ENCODE results near the gene MSX1. TPM values are rescaled to one million over a fixed set of nuclear protein-coding genes. Genes with fewer than 3 reads are reported as not detected.

The MSX1 gene
- polyA plus RNA-seq, 1 donor from 2014 or later = 2.8 TPM

DNA sequence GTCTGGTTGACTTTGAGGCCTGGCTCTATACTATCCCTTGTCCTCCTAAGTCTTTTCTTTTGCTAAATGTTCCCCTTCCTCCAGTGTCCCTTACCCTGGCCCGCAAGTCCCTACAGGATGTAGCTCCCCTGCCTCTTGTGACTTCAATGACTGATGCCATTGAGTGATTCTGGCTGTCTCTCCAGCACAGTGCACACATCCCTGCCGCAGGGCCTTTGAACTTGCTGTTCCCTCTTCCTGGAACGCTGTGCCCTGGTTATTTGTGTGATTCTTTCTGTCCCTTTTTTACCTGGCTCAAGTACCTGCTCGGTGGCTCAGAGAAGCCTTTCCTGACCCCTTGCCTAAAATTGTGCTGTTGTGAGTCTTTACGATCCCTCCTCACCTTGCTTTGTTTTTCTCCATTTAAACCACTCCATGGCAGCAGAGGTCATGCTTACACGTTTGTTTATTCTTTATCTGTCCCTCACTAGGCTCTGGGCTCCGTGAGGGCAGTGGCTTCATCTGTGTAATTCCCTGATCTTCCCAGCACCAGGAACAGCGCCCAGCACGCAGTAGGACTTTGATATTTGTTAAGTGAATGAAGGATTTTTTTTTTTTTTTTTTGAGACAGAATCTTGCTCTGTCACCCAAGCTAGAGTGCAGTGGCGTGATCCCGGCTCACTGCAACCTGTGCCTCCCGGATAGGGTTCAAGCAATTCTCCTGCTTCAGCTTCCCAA lies 17.6 kb downstream of the MSX1 start:
- no peaks in the 10 kb centered on the region for H3F3A ChIP-seq (ENCODE audit: insufficient read depth, low read length, poor library complexity, severe bottlenecking)
- H3K9ac ChIP-seq (ENCODE audit: low read length) = no peak overlapping the region
- no peak overlapping the region for H3K4me3 ChIP-seq (ENCODE audit: low read length)
- TF ChIP-seq SMC3 (conservative IDR thresholded peaks at IDR 0.05; ENCODE audit: poor library complexity) (no peak), RAD21 (conservative IDR thresholded peaks at IDR 0.05) (no peak), EP300 (conservative IDR thresholded peaks at IDR 0.05; ENCODE audit: poor library complexity, severe bottlenecking) (no peak), EZH2 (IDR thresholded peaks at IDR 0.05; ENCODE audit: borderline replicate concordance, insufficient read depth, low read length, poor library complexity, severe bottlenecking) (no peak), MXI1 (conservative IDR thresholded peaks at IDR 0.05; ENCODE audit: poor library complexity, severe bottlenecking) (no peak), TAF1 (IDR thresholded peaks at IDR 0.05; ENCODE audit: low read depth) (no peak), POLR2AphosphoS5 (IDR thresholded peaks at IDR 0.05) (no peak)
- TF ChIP-seq, protein P1, sequence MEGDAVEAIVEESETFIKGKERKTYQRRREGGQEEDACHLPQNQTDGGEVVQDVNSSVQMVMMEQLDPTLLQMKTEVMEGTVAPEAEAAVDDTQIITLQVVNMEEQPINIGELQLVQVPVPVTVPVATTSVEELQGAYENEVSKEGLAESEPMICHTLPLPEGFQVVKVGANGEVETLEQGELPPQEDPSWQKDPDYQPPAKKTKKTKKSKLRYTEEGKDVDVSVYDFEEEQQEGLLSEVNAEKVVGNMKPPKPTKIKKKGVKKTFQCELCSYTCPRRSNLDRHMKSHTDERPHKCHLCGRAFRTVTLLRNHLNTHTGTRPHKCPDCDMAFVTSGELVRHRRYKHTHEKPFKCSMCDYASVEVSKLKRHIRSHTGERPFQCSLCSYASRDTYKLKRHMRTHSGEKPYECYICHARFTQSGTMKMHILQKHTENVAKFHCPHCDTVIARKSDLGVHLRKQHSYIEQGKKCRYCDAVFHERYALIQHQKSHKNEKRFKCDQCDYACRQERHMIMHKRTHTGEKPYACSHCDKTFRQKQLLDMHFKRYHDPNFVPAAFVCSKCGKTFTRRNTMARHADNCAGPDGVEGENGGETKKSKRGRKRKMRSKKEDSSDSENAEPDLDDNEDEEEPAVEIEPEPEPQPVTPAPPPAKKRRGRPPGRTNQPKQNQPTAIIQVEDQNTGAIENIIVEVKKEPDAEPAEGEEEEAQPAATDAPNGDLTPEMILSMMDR (IDR thresholded peaks at IDR 0.05; ENCODE audit: poor library complexity, severe bottlenecking) = no peak
- TF ChIP-seq, protein P2, sequence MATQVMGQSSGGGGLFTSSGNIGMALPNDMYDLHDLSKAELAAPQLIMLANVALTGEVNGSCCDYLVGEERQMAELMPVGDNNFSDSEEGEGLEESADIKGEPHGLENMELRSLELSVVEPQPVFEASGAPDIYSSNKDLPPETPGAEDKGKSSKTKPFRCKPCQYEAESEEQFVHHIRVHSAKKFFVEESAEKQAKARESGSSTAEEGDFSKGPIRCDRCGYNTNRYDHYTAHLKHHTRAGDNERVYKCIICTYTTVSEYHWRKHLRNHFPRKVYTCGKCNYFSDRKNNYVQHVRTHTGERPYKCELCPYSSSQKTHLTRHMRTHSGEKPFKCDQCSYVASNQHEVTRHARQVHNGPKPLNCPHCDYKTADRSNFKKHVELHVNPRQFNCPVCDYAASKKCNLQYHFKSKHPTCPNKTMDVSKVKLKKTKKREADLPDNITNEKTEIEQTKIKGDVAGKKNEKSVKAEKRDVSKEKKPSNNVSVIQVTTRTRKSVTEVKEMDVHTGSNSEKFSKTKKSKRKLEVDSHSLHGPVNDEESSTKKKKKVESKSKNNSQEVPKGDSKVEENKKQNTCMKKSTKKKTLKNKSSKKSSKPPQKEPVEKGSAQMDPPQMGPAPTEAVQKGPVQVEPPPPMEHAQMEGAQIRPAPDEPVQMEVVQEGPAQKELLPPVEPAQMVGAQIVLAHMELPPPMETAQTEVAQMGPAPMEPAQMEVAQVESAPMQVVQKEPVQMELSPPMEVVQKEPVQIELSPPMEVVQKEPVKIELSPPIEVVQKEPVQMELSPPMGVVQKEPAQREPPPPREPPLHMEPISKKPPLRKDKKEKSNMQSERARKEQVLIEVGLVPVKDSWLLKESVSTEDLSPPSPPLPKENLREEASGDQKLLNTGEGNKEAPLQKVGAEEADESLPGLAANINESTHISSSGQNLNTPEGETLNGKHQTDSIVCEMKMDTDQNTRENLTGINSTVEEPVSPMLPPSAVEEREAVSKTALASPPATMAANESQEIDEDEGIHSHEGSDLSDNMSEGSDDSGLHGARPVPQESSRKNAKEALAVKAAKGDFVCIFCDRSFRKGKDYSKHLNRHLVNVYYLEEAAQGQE (IDR thresholded peaks at IDR 0.05; ENCODE audit: borderline replicate concordance) = no peak
- no peak overlapping the region for H3K27ac ChIP-seq (ENCODE audit: low read length)
- no peaks in the 10 kb centered on the region for H4K20me1 ChIP-seq (ENCODE audit: insufficient read depth)
- no peak overlapping the region for H3K4me2 ChIP-seq (ENCODE audit: low read length)
- no peaks in the 10 kb centered on the region for H3K9me3 ChIP-seq (ENCODE audit: low read length)
- H3K79me2 ChIP-seq (replicated peaks; ENCODE audit: insufficient read depth, low read length) = no peaks in the 10 kb centered on the region
- H3K27me3 ChIP-seq (ENCODE audit: insufficient read depth, low read depth, low read length) = peaks cover 43% of the 10 kb centered on the region
- H3K36me3 ChIP-seq (ENCODE audit: insufficient read depth, low read length) = no peaks in the 10 kb centered on the region
- no peaks in the 10 kb centered on the region for H3K9me2 ChIP-seq (ENCODE audit: insufficient read depth, low read length)
- H2AFZ ChIP-seq (ENCODE audit: low read depth, low read length) = no peak overlapping the region

DNA sequence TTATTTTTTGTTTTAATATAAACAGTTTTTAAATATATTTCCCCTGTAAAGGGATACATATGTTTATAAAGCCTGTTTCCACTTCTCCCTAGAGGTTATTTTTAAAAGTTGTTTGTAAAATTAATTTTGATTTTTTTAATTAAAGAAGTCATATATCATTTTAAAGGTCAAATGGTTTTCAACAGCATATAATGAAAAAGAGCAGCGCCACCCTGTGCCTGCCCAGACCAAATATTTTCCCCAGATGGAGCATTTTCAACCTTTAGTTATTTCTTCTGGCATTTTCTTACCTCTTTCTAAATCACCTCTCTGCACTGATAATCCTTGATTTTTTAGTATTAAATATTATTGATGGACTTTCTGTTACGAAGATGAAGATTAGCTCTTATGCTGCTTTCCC lies 21.0 kb downstream of the MSX1 start:
- no peak overlapping the region for H3K9ac ChIP-seq (ENCODE audit: low read length)
- H3K4me3 ChIP-seq (ENCODE audit: low read length) = no peak overlapping the region
- no peak for TF ChIP-seq EP300 (conservative IDR thresholded peaks at IDR 0.05; ENCODE audit: poor library complexity, severe bottlenecking)
- TF ChIP-seq SMC3 (conservative IDR thresholded peaks at IDR 0.05; ENCODE audit: poor library complexity) = peak; percentile 54
- peak; percentile 42 for TF ChIP-seq RAD21 (conservative IDR thresholded peaks at IDR 0.05)
- TF ChIP-seq, protein P1 (IDR thresholded peaks at IDR 0.05; ENCODE audit: poor library complexity, severe bottlenecking) = peak; percentile 47
- TF ChIP-seq EZH2 (IDR thresholded peaks at IDR 0.05; ENCODE audit: borderline replicate concordance, insufficient read depth, low read length, poor library complexity, severe bottlenecking) = no peak
- no peak overlapping the region for H3K4me2 ChIP-seq (ENCODE audit: low read length)
- no peaks in the 10 kb centered on the region for H3K79me2 ChIP-seq (replicated peaks; ENCODE audit: insufficient read depth, low read length)
- no peaks in the 10 kb centered on the region for H3K36me3 ChIP-seq (ENCODE audit: insufficient read depth, low read length)
- H3F3A ChIP-seq (ENCODE audit: insufficient read depth, low read length, poor library complexity, severe bottlenecking) = no peaks in the 10 kb centered on the region
- no peaks in the 10 kb centered on the region for H3K9me3 ChIP-seq (ENCODE audit: low read length)
- no peak overlapping the region for H2AFZ ChIP-seq (ENCODE audit: low read depth, low read length)
- H3K9me2 ChIP-seq (ENCODE audit: insufficient read depth, low read length) = no peaks in the 10 kb centered on the region
- H4K20me1 ChIP-seq (ENCODE audit: insufficient read depth) = no peaks in the 10 kb centered on the region
- H3K27ac ChIP-seq (ENCODE audit: low read length) = no peak overlapping the region
- peaks cover 9% of the 10 kb centered on the region for H3K27me3 ChIP-seq (ENCODE audit: insufficient read depth, low read depth, low read length)
